Measurements from ENCODE around the gene CEBPA.
"Not testable (repeated sequence)": the region's sequence is repeated elsewhere in the genome, so short reads cannot be mapped to it uniquely, and the experiment has no call there.

Gene CEBPA

GRCh38 chr19:33323093-33323820 is 20.9 kb upstream of the CEBPA start:
- DNase-seq = no peak

- no peak for DNase-seq
These were observed 18.3 kb upstream of the CEBPA start for GRCh38 chr19:33320636-33321035.

- DNase-seq = not testable (repeated sequence)
These were observed 15.7 kb upstream of the CEBPA start for GRCh38 chr19:33317991-33318390.

- DNase-seq = no peak
These were observed 15.2 kb upstream of the CEBPA start for GRCh38 chr19:33317517-33317916.

GRCh38 chr19:33316541-33317264 is 14.4 kb upstream of the CEBPA start:
- DNase-seq = no peak

- DNase-seq = not testable (repeated sequence)
These were observed 10.5 kb upstream of the CEBPA start for GRCh38 chr19:33312808-33313207.

- no peak for DNase-seq
These were observed 9.7 kb upstream of the CEBPA start for GRCh38 chr19:33312065-33312464.

- no peak for DNase-seq
These were observed 9.0 kb upstream of the CEBPA start for GRCh38 chr19:33311326-33311682.

- no peak for DNase-seq
These were observed 8.4 kb upstream of the CEBPA start for GRCh38 chr19:33310606-33311325.

- DNase-seq = no peak
These were observed 7.5 kb upstream of the CEBPA start for GRCh38 chr19:33309826-33310225.

- no peak for DNase-seq
These were observed 4.8 kb upstream of the CEBPA start for GRCh38 chr19:33306853-33307792.

- DNase-seq = no peak
These were observed 3.9 kb upstream of the CEBPA start for GRCh38 chr19:33306191-33306590.

- no peak for DNase-seq
These were observed 2.7 kb upstream of the CEBPA start for GRCh38 chr19:33304760-33305647.

GRCh38 chr19:33304371-33304759 is 2.0 kb upstream of the CEBPA start:
- no peak for DNase-seq

GRCh38 chr19:33303791-33304345 is 1.5 kb upstream of the CEBPA start:
- no peak for DNase-seq

GRCh38 chr19:33302974-33303790 is 848 bp upstream of the CEBPA start:
- peak; percentile 28 for DNase-seq

GRCh38 chr19:33301900-33302174 is 497 bp downstream of the CEBPA start:
- no peak for DNase-seq

- DNase-seq = peak; percentile 34
These were observed 1.0 kb downstream of the CEBPA start for GRCh38 chr19:33301144-33301899.

- no peak for DNase-seq
These were observed 1.5 kb downstream of the CEBPA start for GRCh38 chr19:33300894-33301143.
